Measurements from ENCODE around the gene WASHC2A.
"Not testable (repeated sequence)": the region's sequence is repeated elsewhere in the genome, so short reads cannot be mapped to it uniquely, and the experiment has no call there.

Gene WASHC2A

GRCh38 chr10:50067546-50068351 is at the start of gene WASHC2A:
Gene WASHC2A (plus strand): TSS chr10:50067954. CDS start chr10:50068006, 52 bp downstream.
- DNase-seq, result peak; percentile 94

- DNase-seq, result not testable (repeated sequence)
Observed at GRCh38 chr10:50019279-50019678, 48.5 kb upstream of the WASHC2A start.

GRCh38 chr10:50020451-50021024 is 47.2 kb upstream of the WASHC2A start:
- not testable (repeated sequence) for DNase-seq

GRCh38 chr10:50021646-50022045 is 46.1 kb upstream of the WASHC2A start:
- DNase-seq, result no peak

- not testable (repeated sequence) for DNase-seq
Observed at GRCh38 chr10:50024716-50025383, 42.9 kb upstream of the WASHC2A start.

- DNase-seq, result no peak
Observed at GRCh38 chr10:50025627-50026026, 42.1 kb upstream of the WASHC2A start.

- no peak for DNase-seq
Observed at GRCh38 chr10:50027195-50027594, 40.6 kb upstream of the WASHC2A start.

GRCh38 chr10:50033481-50033880 is 34.3 kb upstream of the WASHC2A start:
- no peak for DNase-seq

- DNase-seq, result not testable (repeated sequence)
Observed at GRCh38 chr10:50035337-50035736, 32.4 kb upstream of the WASHC2A start.

- no peak for DNase-seq
Observed at GRCh38 chr10:50044941-50045664, 22.7 kb upstream of the WASHC2A start.

- DNase-seq, result not testable (repeated sequence)
Observed at GRCh38 chr10:50046457-50046856, 21.3 kb upstream of the WASHC2A start.

- not testable (repeated sequence) for DNase-seq
Observed at GRCh38 chr10:50047594-50047993, 20.2 kb upstream of the WASHC2A start.

- DNase-seq, result not testable (repeated sequence)
Observed at GRCh38 chr10:50051995-50052660, 15.6 kb upstream of the WASHC2A start.

- DNase-seq, result not testable (repeated sequence)
Observed at GRCh38 chr10:50052778-50053376, 14.9 kb upstream of the WASHC2A start.

GRCh38 chr10:50055494-50056292 is 12.1 kb upstream of the WASHC2A start:
- DNase-seq, result not testable (repeated sequence)

GRCh38 chr10:50056654-50057053 is 11.1 kb upstream of the WASHC2A start:
- not testable (repeated sequence) for DNase-seq

- not testable (repeated sequence) for DNase-seq
Observed at GRCh38 chr10:50058727-50059126, 9.0 kb upstream of the WASHC2A start.

- DNase-seq, result not testable (repeated sequence)
Observed at GRCh38 chr10:50059946-50060345, 7.8 kb upstream of the WASHC2A start.

- not testable (repeated sequence) for DNase-seq
Observed at GRCh38 chr10:50061548-50061947, 6.2 kb upstream of the WASHC2A start.

GRCh38 chr10:50063100-50063499 is 4.7 kb upstream of the WASHC2A start:
- DNase-seq, result no peak

- DNase-seq, result not testable (repeated sequence)
Observed at GRCh38 chr10:50068352-50068659, 552 bp downstream of the WASHC2A start.
